ENCODE data around the gene DLG2.

Gene DLG2

GRCh38 chr11:84240847-84241246, 1386.3 kb downstream of the DLG2 start:
- DNase-seq = no peak
- Histone ChIP-seq H3F3A (ENCODE audit: insufficient read depth, low read length) (peaks cover 3% of the 10 kb centered on the region; the same call in 1 of the 2 replicates), H3K4me3 (ENCODE audit: low read length) (no peak overlapping the region), H4K20me1 (ENCODE audit: insufficient read depth, low read length) (no peaks in the 10 kb centered on the region), H3K9ac (ENCODE audit: low read length) (no peak overlapping the region), H3K27ac (ENCODE audit: low read length) (no peak overlapping the region), H3K36me3 (replicated peaks; ENCODE audit: insufficient read depth, low read length) (no peaks in the 10 kb centered on the region), H3K9me3 (replicated peaks; ENCODE audit: insufficient read depth, low read length) (no peaks in the 10 kb centered on the region), H3K79me2 (ENCODE audit: low read length) (no peaks in the 10 kb centered on the region), H3K4me2 (ENCODE audit: low read depth, low read length) (no peak overlapping the region), H2AFZ (ENCODE audit: low read length) (no peak overlapping the region), H3K27me3 (replicated peaks; ENCODE audit: insufficient read depth, low read length) (no peaks in the 10 kb centered on the region), H3K4me1 (ENCODE audit: low read length) (peaks cover 3% of the 10 kb centered on the region; the same call in 1 of the 2 replicates), H3K9me2 (replicated peaks; ENCODE audit: insufficient read depth, low read length) (no peaks in the 10 kb centered on the region)
- TF ChIP-seq EZH2phosphoT487 (IDR thresholded peaks at IDR 0.05; ENCODE audit: low read length) = no peak
- no peak for TF ChIP-seq EZH2 (optimal IDR thresholded peaks at IDR 0.05; ENCODE audit: low read depth, low read length)
- TF ChIP-seq, protein P1, sequence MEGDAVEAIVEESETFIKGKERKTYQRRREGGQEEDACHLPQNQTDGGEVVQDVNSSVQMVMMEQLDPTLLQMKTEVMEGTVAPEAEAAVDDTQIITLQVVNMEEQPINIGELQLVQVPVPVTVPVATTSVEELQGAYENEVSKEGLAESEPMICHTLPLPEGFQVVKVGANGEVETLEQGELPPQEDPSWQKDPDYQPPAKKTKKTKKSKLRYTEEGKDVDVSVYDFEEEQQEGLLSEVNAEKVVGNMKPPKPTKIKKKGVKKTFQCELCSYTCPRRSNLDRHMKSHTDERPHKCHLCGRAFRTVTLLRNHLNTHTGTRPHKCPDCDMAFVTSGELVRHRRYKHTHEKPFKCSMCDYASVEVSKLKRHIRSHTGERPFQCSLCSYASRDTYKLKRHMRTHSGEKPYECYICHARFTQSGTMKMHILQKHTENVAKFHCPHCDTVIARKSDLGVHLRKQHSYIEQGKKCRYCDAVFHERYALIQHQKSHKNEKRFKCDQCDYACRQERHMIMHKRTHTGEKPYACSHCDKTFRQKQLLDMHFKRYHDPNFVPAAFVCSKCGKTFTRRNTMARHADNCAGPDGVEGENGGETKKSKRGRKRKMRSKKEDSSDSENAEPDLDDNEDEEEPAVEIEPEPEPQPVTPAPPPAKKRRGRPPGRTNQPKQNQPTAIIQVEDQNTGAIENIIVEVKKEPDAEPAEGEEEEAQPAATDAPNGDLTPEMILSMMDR (IDR thresholded peaks at IDR 0.05; ENCODE audit: low read length) = no peak

DNA sequence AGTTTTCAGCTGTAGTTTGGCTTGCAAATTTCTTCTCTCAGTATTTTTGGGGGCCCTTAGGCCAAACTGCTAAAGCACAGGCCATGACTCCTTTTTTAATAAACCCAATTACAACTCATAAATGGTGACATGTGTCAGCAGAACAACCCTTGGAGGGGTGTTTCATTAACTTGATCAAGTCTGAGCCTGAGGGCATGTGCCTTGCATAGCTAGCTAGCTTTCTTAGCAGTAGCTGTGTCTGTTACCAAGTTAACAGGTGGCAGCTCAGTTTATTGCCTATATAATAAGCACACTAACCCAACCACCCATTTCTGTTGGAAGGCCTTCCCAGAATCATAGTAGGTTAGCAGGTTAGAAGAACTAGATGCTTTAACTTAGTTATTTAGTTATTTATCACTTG, 1390.7 kb downstream of the DLG2 start:
- DNase-seq = no peak
- Histone ChIP-seq H3K4me1 (ENCODE audit: low read length) (no peaks in the 10 kb centered on the region), H3K4me3 (ENCODE audit: low read length) (no peak overlapping the region)

DNA sequence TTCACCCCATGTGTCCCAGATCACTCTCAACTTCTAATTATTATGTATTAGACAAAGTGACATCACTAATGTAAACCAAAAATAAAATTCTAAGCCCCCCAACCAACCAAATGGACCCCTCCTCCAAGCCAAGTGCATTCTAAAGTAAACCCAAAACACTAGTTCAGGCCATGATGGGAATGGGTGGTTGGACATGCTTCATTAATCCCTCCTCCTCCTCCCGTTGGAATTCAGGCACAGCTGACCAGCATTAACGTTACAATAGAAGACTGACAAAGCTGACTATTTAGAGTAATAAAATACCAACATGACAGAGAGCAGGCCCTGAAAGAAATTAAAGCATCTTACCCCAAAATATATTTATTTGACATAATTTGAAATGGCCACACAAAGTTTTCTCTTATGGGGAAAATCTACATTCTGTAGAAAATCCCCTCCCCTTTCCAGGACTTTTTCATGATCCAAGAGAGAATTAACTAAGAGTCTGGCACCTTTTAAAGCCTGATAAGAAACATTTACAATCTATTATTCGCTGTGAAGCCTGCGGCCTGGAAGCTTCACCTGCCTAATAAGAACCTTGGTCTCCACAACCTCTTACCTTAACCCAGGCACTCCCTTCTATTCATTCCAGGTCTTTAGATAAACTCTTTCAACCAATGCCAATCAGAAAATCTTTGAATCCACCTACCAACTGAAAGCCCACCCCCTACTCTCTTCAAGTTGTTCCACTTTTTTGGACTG, 1392.5 kb downstream of the DLG2 start:
- Histone ChIP-seq H3K9me3 (replicated peaks; ENCODE audit: insufficient read depth, low read length) (no peaks in the 10 kb centered on the region), H3K9me2 (replicated peaks; ENCODE audit: insufficient read depth, low read length) (no peaks in the 10 kb centered on the region), H3K4me3 (ENCODE audit: low read length) (no peak overlapping the region), H3K27me3 (replicated peaks; ENCODE audit: insufficient read depth, low read length) (no peaks in the 10 kb centered on the region), H3K79me2 (ENCODE audit: low read length) (no peaks in the 10 kb centered on the region), H3K36me3 (replicated peaks; ENCODE audit: insufficient read depth, low read length) (no peaks in the 10 kb centered on the region), H3K4me1 (ENCODE audit: low read length) (no peaks in the 10 kb centered on the region), H2AFZ (ENCODE audit: low read length) (no peak overlapping the region), H3F3A (ENCODE audit: insufficient read depth, low read length) (no peaks in the 10 kb centered on the region), H3K4me2 (ENCODE audit: low read depth, low read length) (no peak overlapping the region), H4K20me1 (ENCODE audit: insufficient read depth, low read length) (no peaks in the 10 kb centered on the region), H3K27ac (ENCODE audit: low read length) (no peak overlapping the region), H3K9ac (ENCODE audit: low read length) (no peak overlapping the region)
- TF ChIP-seq EZH2phosphoT487 (IDR thresholded peaks at IDR 0.05; ENCODE audit: low read length) (no peak), EZH2 (optimal IDR thresholded peaks at IDR 0.05; ENCODE audit: low read depth, low read length) (no peak)
- TF ChIP-seq, protein P1 (IDR thresholded peaks at IDR 0.05; ENCODE audit: low read length) = no peak
- no peak for DNase-seq

More for the DNA sequence above, 1390.7 kb downstream of the DLG2 start:
- Histone ChIP-seq H4K20me1 (ENCODE audit: insufficient read depth, low read length) (no peaks in the 10 kb centered on the region), H3K9me3 (replicated peaks; ENCODE audit: insufficient read depth, low read length) (no peaks in the 10 kb centered on the region), H3K36me3 (replicated peaks; ENCODE audit: insufficient read depth, low read length) (no peaks in the 10 kb centered on the region), H3K9me2 (replicated peaks; ENCODE audit: insufficient read depth, low read length) (no peaks in the 10 kb centered on the region), H3K27me3 (replicated peaks; ENCODE audit: insufficient read depth, low read length) (no peaks in the 10 kb centered on the region), H3K9ac (ENCODE audit: low read length) (no peak overlapping the region), H3K27ac (ENCODE audit: low read length) (no peak overlapping the region), H3F3A (ENCODE audit: insufficient read depth, low read length) (no peaks in the 10 kb centered on the region), H2AFZ (ENCODE audit: low read length) (no peak overlapping the region), H3K79me2 (ENCODE audit: low read length) (no peaks in the 10 kb centered on the region), H3K4me2 (ENCODE audit: low read depth, low read length) (no peak overlapping the region)
- TF ChIP-seq, protein P1 (IDR thresholded peaks at IDR 0.05; ENCODE audit: low read length) = no peak
- TF ChIP-seq EZH2 (optimal IDR thresholded peaks at IDR 0.05; ENCODE audit: low read depth, low read length) (no peak), EZH2phosphoT487 (IDR thresholded peaks at IDR 0.05; ENCODE audit: low read length) (no peak)

Data from MM.1S (cell line).